Measurements from ENCODE around the gene MCTP1. TPM values are rescaled to one million over a fixed set of nuclear protein-coding genes. Genes with fewer than 3 reads are reported as not detected.

The MCTP1 gene
- total RNA-seq, 2 experiments from 2014 or later = not detected

- no peak overlapping the region for H3K27ac Mint-ChIP-seq
- intact Hi-C loops (cut with micrococcal nuclease) = loop anchor here (1.0 to 2.0 kb wide), 2 partner anchors 160 to 350 kb away; no protein-coding TSS in a partner anchor
Observed at GRCh38 chr5:95241161-95241560, 43.7 kb downstream of the MCTP1 start.

GRCh38 chr5:95238560-95239325 is 46.2 kb downstream of the MCTP1 start:
- Mint-ChIP-seq H3K9me3 (peaks cover 4% of the 10 kb centered on the region), H3K27ac (no peak overlapping the region), H3K4me1 (ENCODE audit: low read depth) (no peaks in the 10 kb centered on the region), H3K4me3 (no peak overlapping the region), H3K27me3 (ENCODE audit: low read depth) (peaks cover 8% of the 10 kb centered on the region), H3K36me3 (ENCODE audit: low read depth) (no peaks in the 10 kb centered on the region)
- intact Hi-C loops (cut with micrococcal nuclease) = loop anchor here (1.0 kb wide), 1 partner anchor 270 kb away; no protein-coding TSS in a partner anchor
- CTCF ChIA-PET = interaction anchor here (1.1 kb wide), 1 partner anchor 269 kb away, joined by 4 read pairs; no protein-coding TSS in a partner anchor
- no peak for DNase-seq

More at GRCh38 chr5:95241161-95241560, 43.7 kb downstream of the MCTP1 start:
- Mint-ChIP-seq H3K4me1 (ENCODE audit: low read depth) (no peaks in the 10 kb centered on the region), H3K9me3 (peaks cover 4% of the 10 kb centered on the region), H3K36me3 (ENCODE audit: low read depth) (no peaks in the 10 kb centered on the region), H3K27me3 (ENCODE audit: low read depth) (peaks cover 8% of the 10 kb centered on the region), H3K4me3 (no peak overlapping the region)
- no peak for DNase-seq
- CTCF ChIA-PET = no interaction called here

- Mint-ChIP-seq H3K4me1 (ENCODE audit: low read depth) (no peaks in the 10 kb centered on the region), H3K27ac (no peak overlapping the region)
- intact Hi-C loops (cut with micrococcal nuclease) = no loop called here
Observed at GRCh38 chr5:95237324-95237723, 47.6 kb downstream of the MCTP1 start.

DNA sequence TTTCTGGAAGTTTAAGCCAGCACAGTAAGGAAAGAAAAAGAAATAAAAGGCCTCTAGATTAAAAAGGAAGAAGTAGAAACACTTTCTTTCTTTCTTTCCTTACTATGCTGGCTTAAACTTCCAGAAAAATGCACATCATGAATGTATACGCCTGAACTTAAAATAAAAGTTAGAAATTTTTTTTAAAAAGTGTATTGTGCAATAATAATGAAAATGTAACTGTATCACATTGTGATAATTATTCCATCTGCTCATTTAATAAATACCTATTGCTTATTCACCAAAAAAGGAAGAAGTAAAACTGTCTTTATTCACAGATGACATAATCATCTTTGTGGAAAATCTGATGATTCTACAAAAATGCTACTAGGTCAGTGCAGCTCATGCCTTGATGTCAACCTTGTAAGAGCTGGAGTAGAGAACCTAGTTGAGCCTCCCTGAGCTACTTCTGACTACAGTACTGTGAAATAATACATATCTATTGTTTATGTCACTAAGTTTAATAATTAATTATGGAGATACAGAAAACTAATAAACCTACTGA is 49.4 kb downstream of the MCTP1 start:
- Mint-ChIP-seq H3K27me3 (ENCODE audit: low read depth) (peaks cover 4% of the 10 kb centered on the region), H3K4me1 (ENCODE audit: low read depth) (no peaks in the 10 kb centered on the region), H3K4me3 (no peak overlapping the region), H3K9me3 (no peaks in the 10 kb centered on the region), H3K36me3 (ENCODE audit: low read depth) (no peaks in the 10 kb centered on the region), H3K27ac (no peak overlapping the region)
- intact Hi-C loops (cut with micrococcal nuclease) = no loop called here
- no peak for DNase-seq
- CTCF ChIA-PET = no interaction called here

More at GRCh38 chr5:95237324-95237723, 47.6 kb downstream of the MCTP1 start:
- Mint-ChIP-seq H3K36me3 (ENCODE audit: low read depth) (no peaks in the 10 kb centered on the region), H3K4me3 (no peak overlapping the region), H3K9me3 (no peaks in the 10 kb centered on the region), H3K27me3 (ENCODE audit: low read depth) (peaks cover 4% of the 10 kb centered on the region)
- no peak for DNase-seq
- CTCF ChIA-PET = no interaction called here

DNA sequence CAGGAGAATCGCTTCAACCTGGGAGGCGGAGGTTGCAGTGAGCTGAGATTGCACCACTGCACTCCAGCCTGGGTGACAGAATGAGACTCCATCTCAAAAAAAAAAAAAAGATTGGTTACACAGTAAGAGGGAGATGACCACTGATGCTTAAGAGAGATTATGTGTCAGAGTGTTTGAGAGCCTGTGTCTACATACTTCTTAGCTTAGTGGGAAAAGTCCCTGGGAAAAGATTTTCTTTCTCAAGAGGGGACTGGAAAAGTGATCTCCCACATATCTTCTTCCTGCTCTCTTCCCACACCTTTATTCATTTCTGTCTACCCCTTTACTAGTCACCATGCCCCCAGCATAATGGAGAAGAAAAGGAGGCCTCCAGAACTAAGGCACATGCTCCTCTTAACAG is 55.2 kb downstream of the MCTP1 start:
- Mint-ChIP-seq H3K9me3 (no peaks in the 10 kb centered on the region), H3K36me3 (ENCODE audit: low read depth) (no peaks in the 10 kb centered on the region), H3K27ac (no peak overlapping the region), H3K27me3 (ENCODE audit: low read depth) (peaks cover 2% of the 10 kb centered on the region), H3K4me3 (no peak overlapping the region), H3K4me1 (ENCODE audit: low read depth) (no peaks in the 10 kb centered on the region)
- CTCF ChIA-PET = no interaction called here
- intact Hi-C loops (cut with micrococcal nuclease) = no loop called here
- no peak for DNase-seq

GRCh38 chr5:95224701-95225459 is 60.0 kb downstream of the MCTP1 start:
- intact Hi-C loops (cut with micrococcal nuclease) = no loop called here

DNA sequence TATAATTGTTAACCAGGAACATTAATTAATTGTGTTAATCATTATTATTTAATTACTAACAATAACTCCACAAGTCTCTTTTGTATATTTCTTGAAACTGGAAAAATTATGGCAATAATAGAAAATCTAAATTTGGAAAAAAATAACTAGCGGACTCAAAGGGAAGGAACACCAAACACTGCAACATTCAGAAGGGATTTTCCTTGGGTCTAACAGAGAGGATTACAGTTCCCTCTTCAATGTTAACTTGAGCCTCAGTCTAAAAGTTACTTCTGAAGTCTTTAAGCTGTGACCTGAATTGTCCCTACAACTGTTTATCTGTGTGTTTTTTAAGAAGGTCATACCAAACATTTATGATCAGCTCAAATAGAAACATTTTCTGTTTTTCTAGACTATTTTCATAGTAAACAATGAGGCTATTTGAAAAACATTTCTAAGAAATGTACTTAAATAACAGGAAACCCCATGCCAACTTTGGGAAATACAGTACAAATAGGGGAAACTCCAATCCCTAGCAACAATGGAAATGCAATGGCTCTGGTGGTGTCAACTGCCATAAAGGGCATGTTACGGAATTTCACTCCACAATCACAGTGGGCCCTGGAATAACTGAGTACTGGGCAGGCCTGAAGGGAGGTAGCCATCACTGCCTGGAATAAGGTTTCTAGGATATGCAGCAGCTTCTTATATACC is 61.2 kb downstream of the MCTP1 start:
- no peak overlapping the region for H3K27ac Mint-ChIP-seq
- intact Hi-C loops (cut with micrococcal nuclease) = no loop called here
- CTCF ChIA-PET = no interaction called here
- no peak for DNase-seq
- no peak overlapping the region for H3K4me3 Mint-ChIP-seq
- no peaks in the 10 kb centered on the region for H3K36me3 Mint-ChIP-seq (ENCODE audit: low read depth)
- H3K9me3 Mint-ChIP-seq = no peaks in the 10 kb centered on the region
- H3K27me3 Mint-ChIP-seq (ENCODE audit: low read depth) = peaks cover 2% of the 10 kb centered on the region
- no peaks in the 10 kb centered on the region for H3K4me1 Mint-ChIP-seq (ENCODE audit: low read depth)

More at GRCh38 chr5:95224701-95225459, 60.0 kb downstream of the MCTP1 start:
- H3K4me1 Mint-ChIP-seq (ENCODE audit: low read depth) = no peaks in the 10 kb centered on the region
- no peaks in the 10 kb centered on the region for H3K9me3 Mint-ChIP-seq
- CTCF ChIA-PET = no interaction called here
- no peak overlapping the region for H3K27ac Mint-ChIP-seq
- no peak overlapping the region for H3K4me3 Mint-ChIP-seq
- H3K27me3 Mint-ChIP-seq (ENCODE audit: low read depth) = peaks cover 2% of the 10 kb centered on the region
- H3K36me3 Mint-ChIP-seq (ENCODE audit: low read depth) = no peaks in the 10 kb centered on the region
- DNase-seq = no peak

DNA sequence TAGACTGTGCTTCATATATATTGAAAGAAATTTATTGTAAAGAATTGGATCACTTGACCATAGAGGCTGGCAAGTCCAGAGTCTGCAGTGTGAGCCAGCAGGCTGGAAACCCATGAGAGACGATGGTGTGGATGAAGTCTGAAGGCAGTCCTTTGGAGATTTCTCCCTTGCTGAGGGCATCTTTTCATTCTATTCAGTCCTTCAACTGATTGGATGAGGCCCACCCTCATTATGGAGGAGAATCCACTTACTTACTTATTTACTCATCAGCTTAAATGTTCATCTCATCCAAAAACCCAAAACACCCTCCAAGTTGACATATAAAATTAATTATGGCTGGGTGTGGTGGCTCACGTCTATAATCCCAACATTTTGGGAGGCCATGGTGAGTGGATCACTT is 62.1 kb downstream of the MCTP1 start:
- CTCF ChIA-PET = no interaction called here
- Mint-ChIP-seq H3K4me3 (no peak overlapping the region), H3K36me3 (ENCODE audit: low read depth) (no peaks in the 10 kb centered on the region), H3K27me3 (ENCODE audit: low read depth) (peaks cover 2% of the 10 kb centered on the region), H3K27ac (no peak overlapping the region), H3K9me3 (no peaks in the 10 kb centered on the region), H3K4me1 (ENCODE audit: low read depth) (no peaks in the 10 kb centered on the region)
- no peak for DNase-seq
- intact Hi-C loops (cut with micrococcal nuclease) = no loop called here

DNA sequence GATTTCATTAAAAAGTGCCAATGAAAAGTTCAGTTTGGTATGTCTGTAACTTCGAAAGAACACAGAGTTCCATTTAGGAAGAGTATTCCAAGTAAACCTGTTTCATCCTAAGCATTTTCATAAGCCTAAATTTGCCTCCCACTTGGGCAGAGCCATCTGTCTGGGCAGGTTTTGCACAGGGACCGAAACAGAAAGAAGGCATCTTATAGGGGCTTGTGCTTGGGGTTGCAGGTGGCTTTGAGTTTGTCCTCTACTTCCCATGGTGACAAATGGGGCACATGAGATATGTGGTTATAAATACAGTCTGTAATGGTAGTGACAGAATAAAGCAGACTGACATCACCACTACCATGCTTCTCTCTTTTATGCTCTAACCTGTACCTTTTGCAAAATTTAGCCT is 63.7 kb downstream of the MCTP1 start:
- intact Hi-C loops (cut with micrococcal nuclease) = no loop called here
- Mint-ChIP-seq H3K27ac (no peak overlapping the region), H3K36me3 (ENCODE audit: low read depth) (no peaks in the 10 kb centered on the region), H3K4me1 (ENCODE audit: low read depth) (no peaks in the 10 kb centered on the region), H3K27me3 (ENCODE audit: low read depth) (no peaks in the 10 kb centered on the region), H3K9me3 (no peaks in the 10 kb centered on the region), H3K4me3 (no peak overlapping the region)
- no peak for DNase-seq
- CTCF ChIA-PET = no interaction called here

- intact Hi-C loops (cut with micrococcal nuclease) = no loop called here
- Mint-ChIP-seq H3K4me3 (no peak overlapping the region), H3K9me3 (no peaks in the 10 kb centered on the region), H3K4me1 (ENCODE audit: low read depth) (no peaks in the 10 kb centered on the region), H3K27ac (no peak overlapping the region), H3K36me3 (ENCODE audit: low read depth) (no peaks in the 10 kb centered on the region), H3K27me3 (ENCODE audit: low read depth) (no peaks in the 10 kb centered on the region)
- CTCF ChIA-PET = no interaction called here
- no peak for DNase-seq
Observed at GRCh38 chr5:95220381-95220780, 64.5 kb downstream of the MCTP1 start.

GRCh38 chr5:95219411-95219810 is 65.5 kb downstream of the MCTP1 start:
- Mint-ChIP-seq H3K9me3 (no peaks in the 10 kb centered on the region), H3K4me3 (no peak overlapping the region), H3K27ac (no peak overlapping the region), H3K36me3 (ENCODE audit: low read depth) (no peaks in the 10 kb centered on the region), H3K4me1 (ENCODE audit: low read depth) (no peaks in the 10 kb centered on the region), H3K27me3 (ENCODE audit: low read depth) (no peaks in the 10 kb centered on the region)
- DNase-seq = no peak
- CTCF ChIA-PET = no interaction called here
- intact Hi-C loops (cut with micrococcal nuclease) = no loop called here

GRCh38 chr5:95217881-95218280 is 67.0 kb downstream of the MCTP1 start:
- Mint-ChIP-seq H3K9me3 (peaks cover 2% of the 10 kb centered on the region), H3K36me3 (ENCODE audit: low read depth) (no peaks in the 10 kb centered on the region), H3K4me3 (no peak overlapping the region), H3K27ac (no peak overlapping the region), H3K27me3 (ENCODE audit: low read depth) (no peaks in the 10 kb centered on the region), H3K4me1 (ENCODE audit: low read depth) (no peaks in the 10 kb centered on the region)
- intact Hi-C loops (cut with micrococcal nuclease) = no loop called here
- DNase-seq = no peak
- CTCF ChIA-PET = no interaction called here

All from activated naive CD4-positive, alpha-beta T cell treated with anti-CD3 and anti-CD28 coated beads for 36 hours (primary cell).